Vagina (tissue), 2 donors: ENCODE measurements around the gene GRIA1. TPM values are rescaled to one million over a fixed set of nuclear protein-coding genes. Genes with fewer than 3 reads are reported as not detected.

ENCODE experiments used
- DNase-seq, 2 donors: peaks; one replicate each; pipeline ENCODE4 v3.0.0-alpha.2; 2017; ENCODE audit errors: extremely low spot score in 2 of 2
- H3K27ac ChIP-seq: fragments of 200-600 bp; sonication (generic); one replicate; pipeline ENCODE4 v1.5.1; 2019
- H3K27me3 ChIP-seq: fragments of 200-600 bp; sonication (generic); one replicate; pipeline ENCODE4 v1.5.1; 2019
- H3K36me3 ChIP-seq, 2 donors: fragments of 200-600 bp; sonication (generic); one replicate each; pipeline ENCODE4 v1.5.1; 2017 to 2019
- H3K4me1 ChIP-seq: fragments of 200-600 bp; sonication (generic); one replicate; pipeline ENCODE4 v1.5.1; 2019
- H3K4me3 ChIP-seq, 2 donors: fragments of 200-600 bp; sonication (generic); 1 replicate in 1 of 2; 2 replicates in 1 of 2; pipeline ENCODE4 v1.5.1; 2016 to 2019
- H3K9me3 ChIP-seq: fragments of 200-600 bp; sonication (generic); one replicate; pipeline ENCODE4 v1.5.1; 2019
- CTCF ChIP-seq, 3 experiments: fragments of 450-650 bp in 2 of 3; fragments of 200-600 bp in 1 of 3; sonication (generic) in 1 of 3; IDR thresholded peaks; one replicate each; pipeline ENCODE4 v1.5.1; 2017 to 2019; ENCODE audit warnings: antibody characterized with exemption in 3 of 3, mild to moderate bottlenecking in 2 of 3, moderate library complexity in 2 of 3
- POLR2A ChIP-seq, 2 donors: fragments of 450-650 bp; IDR thresholded peaks; one replicate each; pipeline ENCODE4 v1.6.1; 2017; ENCODE audit warnings: antibody characterized with exemption in 2 of 2, mild to moderate bottlenecking in 2 of 2, moderate library complexity in 2 of 2
- POLR2AphosphoS5 ChIP-seq, 2 donors: sonication (generic); formaldehyde crosslinking; IDR thresholded peaks; one replicate each; pipeline ENCODE4 v1.9.0; 2017; ENCODE audit warnings: antibody characterized with exemption in 2 of 2, mild to moderate bottlenecking in 2 of 2, low read depth in 1 of 2; ENCODE audit not compliant: insufficient read depth in 1 of 2
- intact Hi-C: fragments of 100-400 bp; cut with DNase I; formaldehyde crosslinking; loops from one replicate; pipeline ENCODE4 v1.15.1; 2023
- total RNA-seq: library from RNA; depleted of rRNA; stranded (reverse); fragments of >200 nt; gene quantifications from one replicate; pipeline ENCODE4 v1.2.3, GENCODE V29; 2016

Gene GRIA1
- total RNA-seq, 1 donor from 2014 or later: not detected

- H3K27ac ChIP-seq: no peak overlapping the region
- no peaks in the 10 kb centered on the region for H3K36me3 ChIP-seq
- TF ChIP-seq POLR2AphosphoS5 (IDR thresholded peaks at IDR 0.05; ENCODE audit: insufficient read depth in 1 of 2, low read depth in 1 of 2) (no peak), POLR2A (IDR thresholded peaks at IDR 0.05) (no peak), CTCF (IDR thresholded peaks at IDR 0.05) (no peak)
- intact Hi-C loops: no loop called here
- no peaks in the 10 kb centered on the region for H3K9me3 ChIP-seq
- H3K4me3 ChIP-seq: no peak overlapping the region
- H3K4me1 ChIP-seq: peaks cover 14% of the 10 kb centered on the region
- DNase-seq: no peak
- no peaks in the 10 kb centered on the region for H3K27me3 ChIP-seq
Measured at GRCh38 chr5:153629027-153629895, 138.8 kb downstream of the GRIA1 start.

DNA sequence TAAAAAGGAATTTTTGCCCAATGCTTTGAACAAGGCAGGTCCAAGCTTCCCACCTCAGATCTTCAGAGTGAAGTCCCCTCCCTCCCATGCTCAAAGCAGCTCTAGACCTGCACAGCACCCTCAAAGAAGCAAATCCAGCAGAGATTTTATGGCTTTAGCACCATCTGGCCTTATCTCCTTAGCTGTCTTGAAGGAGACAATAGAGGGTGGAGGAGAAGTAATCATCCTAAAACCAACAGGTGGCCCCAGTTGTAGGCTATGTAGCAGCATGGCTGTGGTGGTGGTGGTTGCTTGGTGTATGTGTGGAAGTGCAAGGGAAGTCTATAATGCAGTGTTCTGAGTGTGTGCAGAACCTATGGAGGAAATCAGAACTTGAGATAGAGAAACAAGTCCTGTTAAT is 140.1 kb downstream of the GRIA1 start:
- peaks cover 14% of the 10 kb centered on the region for H3K4me1 ChIP-seq
- H3K36me3 ChIP-seq: no peaks in the 10 kb centered on the region
- DNase-seq: no peak
- no peak overlapping the region for H3K4me3 ChIP-seq
- H3K9me3 ChIP-seq: no peaks in the 10 kb centered on the region
- H3K27me3 ChIP-seq: no peaks in the 10 kb centered on the region
- intact Hi-C loops: no loop called here
- TF ChIP-seq CTCF (IDR thresholded peaks at IDR 0.05) (no peak), POLR2A (IDR thresholded peaks at IDR 0.05) (no peak), POLR2AphosphoS5 (IDR thresholded peaks at IDR 0.05; ENCODE audit: insufficient read depth in 1 of 2, low read depth in 1 of 2) (no peak)
- no peak overlapping the region for H3K27ac ChIP-seq

GRCh38 chr5:153632748-153633290 is 142.3 kb downstream of the GRIA1 start:
- DNase-seq: no peak
- intact Hi-C loops: no loop called here
- Histone ChIP-seq H3K4me3 (no peak overlapping the region), H3K27ac (no peak overlapping the region), H3K9me3 (no peaks in the 10 kb centered on the region), H3K36me3 (no peaks in the 10 kb centered on the region), H3K27me3 (no peaks in the 10 kb centered on the region), H3K4me1 (peaks cover 14% of the 10 kb centered on the region)
- TF ChIP-seq CTCF (IDR thresholded peaks at IDR 0.05): no peak
- no peak for TF ChIP-seq POLR2A (IDR thresholded peaks at IDR 0.05)
- TF ChIP-seq POLR2AphosphoS5 (IDR thresholded peaks at IDR 0.05; ENCODE audit: insufficient read depth in 1 of 2, low read depth in 1 of 2): no peak

GRCh38 chr5:153636670-153637451 is 146.4 kb downstream of the GRIA1 start:
- Histone ChIP-seq H3K4me3 (no peak overlapping the region), H3K27me3 (no peaks in the 10 kb centered on the region), H3K9me3 (no peaks in the 10 kb centered on the region), H3K27ac (no peak overlapping the region), H3K4me1 (no peaks in the 10 kb centered on the region), H3K36me3 (no peaks in the 10 kb centered on the region)
- no peak for DNase-seq
- intact Hi-C loops: no loop called here
- no peak for TF ChIP-seq POLR2AphosphoS5 (IDR thresholded peaks at IDR 0.05; ENCODE audit: insufficient read depth in 1 of 2, low read depth in 1 of 2)

DNA sequence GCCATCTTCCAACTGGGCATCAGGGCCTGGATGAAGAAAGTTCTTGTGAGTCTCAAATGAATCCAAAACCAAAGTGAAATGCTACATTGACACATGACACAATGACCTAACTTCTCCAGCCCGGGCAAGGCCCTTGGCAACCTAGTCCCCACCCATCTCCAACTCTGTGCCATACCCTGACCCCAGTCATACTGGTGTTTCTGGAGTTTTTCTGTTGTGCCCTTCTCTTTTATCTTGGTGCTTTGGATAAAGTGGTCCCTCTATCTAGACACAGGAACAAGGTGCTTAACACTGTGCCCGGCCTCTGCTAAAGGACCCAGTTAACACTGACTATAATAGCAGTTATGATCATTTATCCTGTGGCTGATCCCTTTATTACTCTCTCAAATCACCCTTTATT is 149.8 kb downstream of the GRIA1 start:
- intact Hi-C loops: no loop called here
- no peaks in the 10 kb centered on the region for H3K4me1 ChIP-seq
- H3K9me3 ChIP-seq: no peaks in the 10 kb centered on the region
- no peak for DNase-seq
- no peak overlapping the region for H3K4me3 ChIP-seq
- no peak overlapping the region for H3K27ac ChIP-seq
- H3K36me3 ChIP-seq: no peaks in the 10 kb centered on the region
- TF ChIP-seq CTCF (IDR thresholded peaks at IDR 0.05) (no peak), POLR2A (IDR thresholded peaks at IDR 0.05) (no peak)
- H3K27me3 ChIP-seq: no peaks in the 10 kb centered on the region
